SU-DHL-6 (cell line): ENCODE results near the gene FRMD3.

Experiments used
- H2AFZ ChIP-seq: fragments of 200-600 bp; sonication (generic); 2 replicates; pipeline ENCODE4 v1.6.1; 2014; ENCODE audit warnings: low read depth, mild to moderate bottlenecking, moderate library complexity, mixed read lengths, antibody characterized with exemption, low read length; ENCODE audit not compliant: severe bottlenecking
- H3F3A ChIP-seq: fragments of 200-600 bp; shearing (Covaris generic); 2 replicates; pipeline ENCODE4 v1.6.0; 2016; ENCODE audit warnings: antibody characterized with exemption, mild to moderate bottlenecking; ENCODE audit not compliant: insufficient read depth
- H3K27ac ChIP-seq: fragments of 200-600 bp; sonication (generic); 2 replicates; pipeline ENCODE4 v1.5.1; 2016; ENCODE audit warnings: low read depth, mild to moderate bottlenecking, low read length, moderate library complexity, mixed read lengths
- H3K27me3 ChIP-seq: fragments of 200-600 bp; sonication (generic), shearing (Covaris generic); 2 replicates; pipeline ENCODE4 v1.6.0; 2014; ENCODE audit warnings: mild to moderate bottlenecking, low read length
- H3K36me3 ChIP-seq: fragments of 200-600 bp; sonication (generic); 2 replicates; pipeline ENCODE4 v1.6.1; 2014; ENCODE audit warnings: mild to moderate bottlenecking, low read length, mixed read lengths
- H3K4me2 ChIP-seq: fragments of 300-600, 200-600 bp; shearing (Covaris generic), sonication (generic); 2 replicates; pipeline ENCODE4 v1.6.0; 2014; ENCODE audit warnings: low read length, low read depth, mild to moderate bottlenecking; ENCODE audit not compliant: poor library complexity, severe bottlenecking
- H3K4me3 ChIP-seq: fragments of 200-600 bp; sonication (generic); 2 replicates; pipeline ENCODE4 v1.5.1; 2014; ENCODE audit warnings: antibody characterized with exemption, low read length, mild to moderate bottlenecking, mixed read lengths; ENCODE audit not compliant: insufficient read depth, poor library complexity, severe bottlenecking
- H3K79me2 ChIP-seq: fragments of 200-600 bp; sonication (generic); 2 replicates; pipeline ENCODE4 v1.6.1; 2014; ENCODE audit warnings: mild to moderate bottlenecking, low read length, moderate library complexity; ENCODE audit not compliant: insufficient read depth
- H3K9ac ChIP-seq: fragments of 200-600 bp; sonication (generic); 2 replicates; pipeline ENCODE4 v1.7.0; 2014; ENCODE audit warnings: mild to moderate bottlenecking, low read length
- H3K9me2 ChIP-seq: fragments of 200-600 bp; sonication (generic); replicated peaks from 2 replicates; pipeline ENCODE4 v1.6.1; 2014; ENCODE audit warnings: low read length; ENCODE audit not compliant: insufficient read depth
- H3K9me3 ChIP-seq: fragments of 200-600 bp; sonication (generic); 2 replicates; pipeline ENCODE4 v1.6.1; 2014; ENCODE audit warnings: low read length, mixed read lengths; ENCODE audit not compliant: insufficient read depth
- H4K20me1 ChIP-seq: fragments of 200-600 bp; sonication (generic); 2 replicates; pipeline ENCODE4 v1.6.1; 2014; ENCODE audit warnings: low read depth, mild to moderate bottlenecking, antibody characterized with exemption, low read length, moderate library complexity, mixed read lengths
- CTCF ChIP-seq: fragments of 200-600 bp; sonication (generic); IDR thresholded peaks from one replicate; pipeline ENCODE4 v1.5.1; 2017; ENCODE audit warnings: antibody characterized with exemption, mild to moderate bottlenecking, low read length, moderate library complexity; ENCODE audit not compliant: insufficient read depth, poor library complexity, severe bottlenecking
- EZH2phosphoT487 ChIP-seq: fragments of 200-600 bp; sonication (generic), shearing (Covaris generic); conservative IDR thresholded peaks from 2 replicates; pipeline ENCODE4 v1.6.1; 2018; ENCODE audit warnings: mild to moderate bottlenecking, antibody characterized with exemption, low read length, moderate library complexity, mixed read lengths

The FRMD3 gene

GRCh38 chr9:83379045-83379444 lies 159.2 kb downstream of the FRMD3 start:
- H3K27ac ChIP-seq = no peak overlapping the region
- H3F3A ChIP-seq = no peaks in the 10 kb centered on the region
- no peak overlapping the region for H3K9ac ChIP-seq
- no peaks in the 10 kb centered on the region for H4K20me1 ChIP-seq
- H3K4me2 ChIP-seq = no peak overlapping the region
- H3K27me3 ChIP-seq = no peaks in the 10 kb centered on the region
- H2AFZ ChIP-seq = no peak overlapping the region
- no peaks in the 10 kb centered on the region for H3K9me3 ChIP-seq
- no peaks in the 10 kb centered on the region for H3K79me2 ChIP-seq
- no peaks in the 10 kb centered on the region for H3K9me2 ChIP-seq
- no peak for TF ChIP-seq CTCF
- no peak for TF ChIP-seq EZH2phosphoT487
- H3K4me3 ChIP-seq = no peak overlapping the region
- H3K36me3 ChIP-seq = no peaks in the 10 kb centered on the region

- TF ChIP-seq EZH2phosphoT487 (no peak), CTCF (no peak)
- Histone ChIP-seq H3K4me2 (no peak overlapping the region), H3K9me2 (no peaks in the 10 kb centered on the region), H3F3A (no peaks in the 10 kb centered on the region), H3K27me3 (no peaks in the 10 kb centered on the region), H3K79me2 (no peaks in the 10 kb centered on the region), H3K9me3 (no peaks in the 10 kb centered on the region), H3K4me3 (no peak overlapping the region), H3K9ac (no peak overlapping the region), H3K36me3 (no peaks in the 10 kb centered on the region), H4K20me1 (no peaks in the 10 kb centered on the region), H2AFZ (no peak overlapping the region), H3K27ac (no peak overlapping the region)
Measured at GRCh38 chr9:83372957-83373356, 165.2 kb downstream of the FRMD3 start.

GRCh38 chr9:83367326-83367725 lies 170.9 kb downstream of the FRMD3 start:
- H3F3A ChIP-seq = no peaks in the 10 kb centered on the region
- no peaks in the 10 kb centered on the region for H3K36me3 ChIP-seq
- TF ChIP-seq EZH2phosphoT487 (no peak), CTCF (no peak)
- no peaks in the 10 kb centered on the region for H3K79me2 ChIP-seq
- no peak overlapping the region for H3K9ac ChIP-seq
- H3K9me3 ChIP-seq = no peaks in the 10 kb centered on the region
- H2AFZ ChIP-seq = no peak overlapping the region
- H3K27me3 ChIP-seq = no peaks in the 10 kb centered on the region
- H3K27ac ChIP-seq = no peak overlapping the region
- no peak overlapping the region for H3K4me2 ChIP-seq
- H3K4me3 ChIP-seq = no peak overlapping the region
- no peaks in the 10 kb centered on the region for H4K20me1 ChIP-seq
- H3K9me2 ChIP-seq = no peaks in the 10 kb centered on the region
